Motor neuron (in vitro differentiated cells): Measurements from ENCODE around the gene ZSCAN5A. TPM values are rescaled to one million over a fixed set of nuclear protein-coding genes. Genes with fewer than 3 reads are reported as not detected.
"Not testable (repeated sequence)": the region's sequence is repeated elsewhere in the genome, so short reads cannot be mapped to it uniquely, and the experiment has no call there.

Experiments used
- ATAC-seq, 8 experiments: fragments of 200-7000 bp; cut with Tn5 transposase; replicated peaks in 6 of 8; 2 replicates each; pipeline ENCODE4 v1.8.0; 2021; ENCODE audit warnings: mild to moderate bottlenecking in 8 of 8, moderate library complexity in 8 of 8
- H3K27ac ChIP-seq, 2 donors: fragments of 250-450 bp; sonication (Bioruptor Pico); 2 replicates each; pipeline ENCODE4 v1.9.0; 2021; ENCODE audit warnings: antibody characterized with exemption in 2 of 2, mild to moderate bottlenecking in 2 of 2, moderate library complexity in 1 of 2
- H3K4me1 ChIP-seq, 2 donors: fragments of 250-450 bp; sonication (Bioruptor Pico); replicated peaks in 1 of 2; 2 replicates each; pipeline ENCODE4 v1.6.1; 2021; ENCODE audit warnings: antibody characterized with exemption in 2 of 2, mild to moderate bottlenecking in 2 of 2, moderate library complexity in 1 of 2
- H3K4me3 ChIP-seq, 5 donors: fragments of 250-450 bp; sonication (Bioruptor Pico); 2 replicates each; pipeline ENCODE4 v1.9.0; 2021; ENCODE audit warnings: antibody characterized with exemption in 5 of 5, mild to moderate bottlenecking in 5 of 5, moderate library complexity in 4 of 5
- WGBS, 10 experiments: fragments of 450-650 bp; shearing (Covaris generic); methylation state at CpG; one replicate each; pipeline ENCODE4 v1.0.0; 2022; 5-methylcytosine and 5-hydroxymethylcytosine counted together
- in situ Hi-C, 9 experiments: fragments of 400-800 bp; cut with MboI; loops; one replicate each; pipeline ENCODE4 v1.15.0; 2021; ENCODE audit warnings: low sequenced_read_pairs in 9 of 9, low pct_unique_long_range_greater_than_20kb in 2 of 9; ENCODE audit not compliant: unreplicated experiment in 9 of 9
- total RNA-seq, 8 experiments: library from RNA; unstranded; fragments of 300-600 nt; gene quantifications; 2 replicates each; pipeline versions ENCODE4 v1.2.3 to v1.2.4, GENCODE V29; 2022

The ZSCAN5A gene
- total RNA-seq, 8 experiments from 2014 or later: 5.2 to 21.4 (median 7.0) TPM

DNA sequence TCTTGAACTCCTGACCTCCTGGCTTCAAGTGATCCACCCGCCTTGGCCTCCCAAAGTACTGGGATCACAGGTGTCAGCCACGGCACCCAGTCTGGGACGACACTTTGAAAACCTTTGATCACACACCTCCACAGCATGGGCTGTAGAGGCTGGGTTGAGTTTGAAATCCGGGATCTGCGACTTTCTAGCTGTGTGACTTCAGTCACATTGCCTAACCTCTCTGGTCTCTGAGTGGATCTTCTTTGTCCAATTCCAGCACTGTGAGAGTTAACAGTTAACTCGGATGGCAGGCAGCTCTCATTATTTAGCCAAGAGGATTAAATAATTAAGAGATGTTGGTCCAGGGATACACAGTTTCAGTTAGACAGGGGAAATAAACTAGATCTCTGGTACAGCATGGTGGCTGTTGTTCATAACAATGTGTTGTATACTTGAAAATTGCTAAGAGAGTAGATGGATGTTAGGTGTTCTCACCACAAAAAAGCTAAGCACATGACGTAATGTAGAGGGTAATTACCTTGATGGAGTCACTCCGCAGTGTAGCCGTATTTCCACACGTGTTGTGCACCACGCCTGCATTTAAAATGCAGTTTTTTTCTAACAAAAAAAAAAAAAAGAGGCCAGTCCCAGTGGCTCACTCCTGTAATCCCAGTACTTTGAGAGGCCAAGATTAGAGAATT lies 136.9 kb downstream of the ZSCAN5A start:
- peak in 1 of 8 experiments; percentile 36 for ATAC-seq

DNA sequence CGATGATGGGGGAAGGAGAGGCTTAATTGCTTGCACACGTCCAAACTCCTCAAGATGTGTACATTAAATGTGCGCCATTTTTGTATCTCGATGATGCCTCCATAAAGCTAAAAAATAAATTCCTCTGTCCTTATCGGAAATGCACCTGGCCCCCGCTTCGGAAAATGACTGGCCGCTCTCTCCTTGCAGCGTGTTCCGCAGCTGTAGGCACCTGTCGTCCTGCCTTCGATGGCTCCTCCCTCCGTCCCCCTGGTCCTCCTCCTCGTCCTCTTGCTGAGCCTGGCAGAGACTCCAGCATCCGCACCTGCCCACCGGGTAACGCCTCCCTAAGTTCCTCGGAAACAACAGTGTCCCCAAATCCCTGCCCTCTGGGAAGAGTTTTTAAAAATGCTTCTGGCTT lies 137.8 kb downstream of the ZSCAN5A start:
- Histone ChIP-seq H3K4me3 (no peak overlapping the region), H3K27ac (no peak overlapping the region), H3K4me1 (peaks cover 0 to 4% of the 10 kb centered on the region in 2 donors)
- in situ Hi-C loops: no loop called here
- 80 to 100% (median 86%) methylated on average over 1 to 17 of the region's 18 CpGs; no CpG with 5 or more reads in 3 of the 10 experiments for WGBS, 10 experiments
- ATAC-seq: no peak

More for the DNA sequence above, 136.9 kb downstream of the ZSCAN5A start:
- no peak overlapping the region for H3K4me3 ChIP-seq
- H3K4me1 ChIP-seq: peaks cover 0 to 4% of the 10 kb centered on the region in 2 donors
- in situ Hi-C loops: no loop called here
- no peak overlapping the region for H3K27ac ChIP-seq
- 0 to 90% (median 41%) methylated on average over 2 to 7 of the region's 11 CpGs; no CpG with 5 or more reads in 2 of the 10 experiments for WGBS, 10 experiments

DNA sequence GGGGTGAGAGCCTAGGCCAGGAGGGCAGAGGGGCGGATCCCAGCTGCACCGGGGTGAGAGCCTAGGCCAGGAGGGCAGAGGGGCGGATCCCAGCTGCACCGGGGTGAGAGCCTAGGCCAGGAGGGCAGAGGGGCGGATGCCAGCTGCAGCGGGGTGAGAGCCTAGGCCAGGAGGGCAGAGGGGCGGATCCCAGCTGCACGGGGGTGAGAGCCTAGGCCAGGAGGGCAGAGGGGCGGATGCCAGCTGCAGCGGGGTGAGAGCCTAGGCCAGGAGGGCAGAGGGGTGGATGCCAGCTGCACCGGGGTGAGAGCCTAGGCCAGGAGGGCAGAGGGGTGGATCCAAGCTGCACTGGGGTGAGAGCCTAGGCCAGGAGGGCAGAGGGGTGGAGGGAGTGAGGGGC lies 138.3 kb downstream of the ZSCAN5A start:
- ATAC-seq, H3K27ac ChIP-seq, in situ Hi-C loops: not testable (repeated sequence)

DNA sequence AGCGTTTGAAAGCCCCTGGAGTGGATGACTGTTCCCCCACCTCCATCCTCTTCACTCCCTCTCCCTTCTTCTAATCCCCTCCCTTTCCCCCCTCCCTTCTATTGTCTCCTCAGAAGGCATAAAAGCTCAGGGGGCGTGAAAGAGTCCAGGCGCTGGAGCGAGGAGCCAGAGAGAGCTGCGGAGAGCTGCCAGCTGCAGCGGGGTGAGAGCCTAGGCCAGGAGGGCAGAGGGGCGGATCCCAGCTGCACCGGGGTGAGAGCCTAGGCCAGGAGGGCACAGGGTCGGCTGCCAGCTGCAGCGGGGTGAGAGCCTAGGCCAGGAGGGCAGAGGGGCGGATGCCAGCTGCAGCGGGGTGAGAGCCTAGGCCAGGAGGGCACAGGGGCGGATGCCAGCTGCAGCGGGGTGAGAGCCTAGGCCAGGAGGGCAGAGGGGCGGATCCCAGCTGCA lies 138.8 kb downstream of the ZSCAN5A start, which contains the start of gene GALP:
TSS of gene GALP (plus strand) at position 148 of the 447 bp plus-strand sequence. CDS start 1,101 bp downstream, outside the sequence.
- H3K4me3 ChIP-seq, H3K27ac ChIP-seq, in situ Hi-C loops, H3K4me1 ChIP-seq: not testable (repeated sequence)
- peak in 3 of 8 experiments; percentile 38 to 53 (median 52) for ATAC-seq
- no CpG with 5 or more reads among the region's 15 CpGs for WGBS, 10 experiments

More for the DNA sequence above, 138.3 kb downstream of the ZSCAN5A start:
- not testable (repeated sequence) for H3K4me1 ChIP-seq, H3K4me3 ChIP-seq
- WGBS, 10 experiments: no CpG with 5 or more reads among the region's 11 CpGs

DNA sequence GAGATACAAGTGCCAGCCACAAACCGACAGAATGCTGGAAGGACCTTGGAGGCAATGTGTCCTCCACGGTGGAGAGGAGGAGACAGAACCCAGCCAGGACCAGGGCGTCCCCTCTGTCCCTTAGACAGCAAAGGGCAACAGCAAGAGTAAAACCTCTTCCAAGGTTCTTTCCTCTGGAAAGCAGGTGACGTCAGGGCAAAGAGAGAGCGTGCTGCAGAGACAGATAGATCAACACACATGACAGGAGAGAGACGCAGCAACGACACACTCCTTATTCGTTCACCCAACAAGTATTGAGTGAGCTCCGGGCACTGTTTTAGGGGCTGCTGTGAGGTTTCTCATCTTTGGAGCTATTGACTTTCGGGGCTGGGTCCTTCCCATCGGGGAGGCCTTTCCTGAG lies 140.1 kb downstream of the ZSCAN5A start:
- in situ Hi-C loops: no loop called here
- Histone ChIP-seq H3K27ac (no peak overlapping the region), H3K4me1 (peaks cover 0 to 4% of the 10 kb centered on the region in 2 donors), H3K4me3 (no peak overlapping the region)
- 0 to 80% (median 60%) methylated on average over 1 to 4 of the region's 11 CpGs; no CpG with 5 or more reads in 4 of the 10 experiments for WGBS, 10 experiments
- peak in 2 of 8 experiments; percentile 48 to 57 for ATAC-seq

DNA sequence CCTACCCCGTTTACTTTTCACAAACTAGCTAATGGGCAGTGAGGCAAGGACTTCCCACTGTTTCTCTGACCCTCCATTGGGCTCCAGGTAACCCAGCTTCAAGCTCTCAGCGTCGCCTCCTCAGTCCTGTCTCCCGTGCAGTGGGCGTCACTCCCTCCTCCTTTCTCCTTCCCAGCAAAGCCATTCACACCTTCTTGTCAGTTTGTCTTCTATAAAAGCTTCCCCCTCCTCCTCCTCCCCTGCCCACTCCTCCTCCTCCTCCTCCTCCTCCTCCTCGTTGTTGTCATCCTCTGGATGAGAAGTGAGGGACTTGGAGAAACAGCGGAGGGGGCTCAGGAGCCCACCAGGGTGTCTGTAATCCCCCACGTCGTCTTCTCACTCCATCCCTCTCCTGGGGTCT lies 140.6 kb downstream of the ZSCAN5A start:
- no peak for ATAC-seq
- WGBS, 10 experiments: 0 to 60% (median 28%) methylated on average over 1 to 3 of the region's 9 CpGs; no CpG with 5 or more reads in 6 of the 10 experiments
- H3K4me1 ChIP-seq: peaks cover 0 to 4% of the 10 kb centered on the region in 2 donors
- in situ Hi-C loops: no loop called here
- no peak overlapping the region for H3K27ac ChIP-seq
- no peak overlapping the region for H3K4me3 ChIP-seq

Other genes with a start within 250 kb of the ZSCAN5A start
- gene ZNF787, start 193.5 kb downstream of the ZSCAN5A start, total RNA-seq: 10 to 100 TPM; 15.2 to 22.3 (median 17.5) TPM
- 10 to 100 TPM; 10.4 to 20.1 (median 13.3) TPM for gene ZNF444, start 173.6 kb downstream of the ZSCAN5A start, total RNA-seq
- under 1 TPM in 1 of 8 experiments, not detected in 7; 0.29 TPM for gene GALP, start 138.8 kb downstream of the ZSCAN5A start, total RNA-seq
- gene ZSCAN5B, start 117.1 kb downstream of the ZSCAN5A start, total RNA-seq: under 1 TPM in 4 of 8 experiments, not detected in 4; 0.13 to 0.21 (median 0.18) TPM
- under 1 TPM in 1 of 8 experiments, not detected in 7; 0.38 TPM for gene ZSCAN5C, start 112.6 kb downstream of the ZSCAN5A start, total RNA-seq
- 1 to 10 TPM in 3 of 8 experiments, under 1 TPM in 3, not detected in 2; 0.46 to 9.9 (median 2.5) TPM for gene EDDM13, start 42.1 kb downstream of the ZSCAN5A start, total RNA-seq
- gene ZNF582, start 78.7 kb upstream of the ZSCAN5A start, total RNA-seq: 1 to 10 TPM; 1.0 to 7.9 (median 3.7) TPM
- 10 to 100 TPM in 1 of 8 experiments, 1 to 10 TPM in 7; 3.4 to 11.8 (median 6.6) TPM for gene ZNF583, start 89.5 kb upstream of the ZSCAN5A start, total RNA-seq
- 10 to 100 TPM in 1 of 8 experiments, 1 to 10 TPM in 3, under 1 TPM in 4; 0.13 to 13.1 (median 1.5) TPM for gene ZNF667, start 162.5 kb upstream of the ZSCAN5A start, total RNA-seq
- gene ZNF471, start 193.0 kb upstream of the ZSCAN5A start, total RNA-seq: 10 to 100 TPM in 1 of 8 experiments, 1 to 10 TPM in 3, under 1 TPM in 4; 0.13 to 13.4 (median 2.1) TPM
- 10 to 100 TPM in 1 of 8 experiments, 1 to 10 TPM in 4, under 1 TPM in 2, not detected in 1; 0.18 to 17.8 (median 5.4) TPM for gene ZFP28, start 224.1 kb upstream of the ZSCAN5A start, total RNA-seq